HG03565 (cell line): ENCODE measurements around the gene AGBL4.

Experiments
- ATAC-seq: cut with Tn5 transposase; IDR thresholded peaks from one replicate; pipeline ENCODE4 v1.9.1; 2021; ENCODE audit warnings: mild to moderate bottlenecking, moderate library complexity; ENCODE audit not compliant: unreplicated experiment

Gene AGBL4

GRCh38 chr1:48673332-48674105 lies 1350.2 kb downstream of the AGBL4 start:
- no peak for ATAC-seq

- ATAC-seq, result no peak
These were observed 1352.2 kb downstream of the AGBL4 start for GRCh38 chr1:48671578-48671977.

GRCh38 chr1:48670234-48671020 lies 1353.3 kb downstream of the AGBL4 start:
- ATAC-seq, result no peak

- ATAC-seq, result no peak
These were observed 1355.4 kb downstream of the AGBL4 start for GRCh38 chr1:48668339-48668738.

GRCh38 chr1:48667782-48668181 lies 1356.0 kb downstream of the AGBL4 start:
- no peak for ATAC-seq

- no peak for ATAC-seq
These were observed 1357.9 kb downstream of the AGBL4 start for GRCh38 chr1:48665708-48666407.

- no peak for ATAC-seq
These were observed 1361.9 kb downstream of the AGBL4 start for GRCh38 chr1:48661726-48662463.

- ATAC-seq, result no peak
These were observed 1364.0 kb downstream of the AGBL4 start for GRCh38 chr1:48659801-48660200.

GRCh38 chr1:48657413-48657812 lies 1366.3 kb downstream of the AGBL4 start:
- no peak for ATAC-seq

GRCh38 chr1:48654606-48655210 lies 1369.0 kb downstream of the AGBL4 start:
- no peak for ATAC-seq

- ATAC-seq, result no peak
These were observed 1371.4 kb downstream of the AGBL4 start for GRCh38 chr1:48652334-48652733.

- ATAC-seq, result no peak
These were observed 1373.9 kb downstream of the AGBL4 start for GRCh38 chr1:48649880-48650279.

- no peak for ATAC-seq
These were observed 1377.9 kb downstream of the AGBL4 start for GRCh38 chr1:48645883-48646282.

GRCh38 chr1:48644905-48645605 lies 1378.7 kb downstream of the AGBL4 start:
- ATAC-seq, result no peak

- ATAC-seq, result no peak
These were observed 1379.4 kb downstream of the AGBL4 start for GRCh38 chr1:48644190-48644900.

- no peak for ATAC-seq
These were observed 1380.6 kb downstream of the AGBL4 start for GRCh38 chr1:48643193-48643592.

- ATAC-seq, result no peak
These were observed 1382.8 kb downstream of the AGBL4 start for GRCh38 chr1:48640836-48641492.

- no peak for ATAC-seq
These were observed 1393.9 kb downstream of the AGBL4 start for GRCh38 chr1:48629867-48630266.

GRCh38 chr1:48627486-48627885 lies 1396.3 kb downstream of the AGBL4 start:
- no peak for ATAC-seq
